Thyroid gland (tissue), 4 donors: ENCODE data around the gene CDC37.

Source experiments
- POLR2A ChIP-seq, 2 donors: fragments of 450-650 bp; IDR thresholded peaks; one replicate each; pipeline ENCODE4 v1.6.1; 2017; ENCODE audit warnings: antibody characterized with exemption in 2 of 2, mild to moderate bottlenecking in 2 of 2, moderate library complexity in 1 of 2
- TF ChIP-seq, protein P1 (sequence below), 6 experiments: fragments of 200-600 bp in 3 of 6; fragments of 450-650 bp in 3 of 6; sonication (generic) in 3 of 6; IDR thresholded peaks; one replicate each; pipeline ENCODE4 v1.5.1; 2016 to 2019; ENCODE audit warnings: antibody characterized with exemption in 6 of 6, mild to moderate bottlenecking in 2 of 6, inconsistent platforms in 1 of 6, moderate library complexity in 1 of 6

DNA sequence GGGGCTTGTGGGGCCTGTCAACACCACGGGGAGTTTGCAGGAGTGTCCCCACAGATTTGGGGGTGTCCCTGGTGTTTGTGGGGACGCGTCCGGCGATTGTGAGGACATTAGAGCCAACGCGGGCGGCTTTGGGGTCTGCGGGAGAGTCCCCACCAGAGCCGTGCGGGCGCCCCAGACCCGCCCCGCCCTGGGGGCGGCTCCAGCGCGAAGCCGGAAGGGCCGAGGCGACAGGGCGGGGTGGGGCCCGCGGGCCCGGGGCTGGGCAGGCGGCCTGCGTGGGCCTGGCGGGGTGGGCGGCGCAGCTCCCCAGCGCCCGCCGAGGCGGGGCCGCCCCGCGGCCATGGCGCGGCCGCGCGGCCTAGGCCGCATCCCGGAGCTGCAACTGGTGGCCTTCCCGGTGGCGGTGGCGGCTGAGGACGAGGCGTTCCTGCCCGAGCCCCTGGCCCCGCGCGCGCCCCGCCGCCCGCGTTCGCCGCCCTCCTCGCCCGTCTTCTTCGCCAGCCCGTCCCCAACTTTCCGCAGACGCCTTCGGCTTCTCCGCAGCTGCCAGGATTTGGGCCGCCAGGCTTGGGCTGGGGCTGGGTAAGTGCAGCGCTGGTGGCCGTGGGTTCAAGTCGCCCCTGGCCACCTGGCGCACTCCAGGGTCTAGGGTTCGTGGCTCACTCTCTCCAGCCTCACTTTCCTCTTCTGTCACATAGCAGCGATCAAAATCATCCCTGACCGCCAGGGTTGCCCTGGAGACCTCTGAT, 27.3 kb upstream of the CDC37 start:
- TF ChIP-seq, protein P1, sequence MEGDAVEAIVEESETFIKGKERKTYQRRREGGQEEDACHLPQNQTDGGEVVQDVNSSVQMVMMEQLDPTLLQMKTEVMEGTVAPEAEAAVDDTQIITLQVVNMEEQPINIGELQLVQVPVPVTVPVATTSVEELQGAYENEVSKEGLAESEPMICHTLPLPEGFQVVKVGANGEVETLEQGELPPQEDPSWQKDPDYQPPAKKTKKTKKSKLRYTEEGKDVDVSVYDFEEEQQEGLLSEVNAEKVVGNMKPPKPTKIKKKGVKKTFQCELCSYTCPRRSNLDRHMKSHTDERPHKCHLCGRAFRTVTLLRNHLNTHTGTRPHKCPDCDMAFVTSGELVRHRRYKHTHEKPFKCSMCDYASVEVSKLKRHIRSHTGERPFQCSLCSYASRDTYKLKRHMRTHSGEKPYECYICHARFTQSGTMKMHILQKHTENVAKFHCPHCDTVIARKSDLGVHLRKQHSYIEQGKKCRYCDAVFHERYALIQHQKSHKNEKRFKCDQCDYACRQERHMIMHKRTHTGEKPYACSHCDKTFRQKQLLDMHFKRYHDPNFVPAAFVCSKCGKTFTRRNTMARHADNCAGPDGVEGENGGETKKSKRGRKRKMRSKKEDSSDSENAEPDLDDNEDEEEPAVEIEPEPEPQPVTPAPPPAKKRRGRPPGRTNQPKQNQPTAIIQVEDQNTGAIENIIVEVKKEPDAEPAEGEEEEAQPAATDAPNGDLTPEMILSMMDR (IDR thresholded peaks at IDR 0.05), result peak in 1 of 6 experiments; percentile 4
- TF ChIP-seq POLR2A (IDR thresholded peaks at IDR 0.05), result peak in 1 of 2 donors; percentile 38
